Measurements from ENCODE around the gene ATXN7.

Gene ATXN7

GRCh38 chr3:63964681-63965485 is 101.2 kb downstream of the ATXN7 start:
- Histone ChIP-seq H3K36me3 (ENCODE audit: control insufficient read depth, insufficient read depth, low read length) (no peaks in the 10 kb centered on the region), H3K9ac (ENCODE audit: low read length) (no peak overlapping the region), H3K27me3 (ENCODE audit: control insufficient read depth, insufficient read depth, low read length) (no peaks in the 10 kb centered on the region), H3K4me3 (ENCODE audit: low read length) (no peak overlapping the region), H3K4me1 (ENCODE audit: control insufficient read depth, insufficient read depth, low read length) (peaks cover 27% of the 10 kb centered on the region), H3K9me3 (ENCODE audit: control insufficient read depth, low read length) (no peaks in the 10 kb centered on the region)

- Histone ChIP-seq H3K9me3 (ENCODE audit: control insufficient read depth, low read length) (no peaks in the 10 kb centered on the region), H3K36me3 (ENCODE audit: control insufficient read depth, insufficient read depth, low read length) (no peaks in the 10 kb centered on the region), H3K4me3 (ENCODE audit: low read length) (no peak overlapping the region), H3K4me1 (ENCODE audit: control insufficient read depth, insufficient read depth, low read length) (peaks cover 27% of the 10 kb centered on the region), H3K27me3 (ENCODE audit: control insufficient read depth, insufficient read depth, low read length) (no peaks in the 10 kb centered on the region), H3K9ac (ENCODE audit: low read length) (no peak overlapping the region)
Measured at GRCh38 chr3:63966007-63966406, 102.3 kb downstream of the ATXN7 start.

- no peaks in the 10 kb centered on the region for H3K27me3 ChIP-seq (ENCODE audit: control insufficient read depth, insufficient read depth, low read length)
- H3K9me3 ChIP-seq (ENCODE audit: control insufficient read depth, low read length) = no peaks in the 10 kb centered on the region
- no peak overlapping the region for H3K9ac ChIP-seq (ENCODE audit: low read length)
- no peak overlapping the region for H3K4me3 ChIP-seq (ENCODE audit: low read length)
- H3K4me1 ChIP-seq (ENCODE audit: control insufficient read depth, insufficient read depth, low read length) = peaks cover 27% of the 10 kb centered on the region
- H3K36me3 ChIP-seq (ENCODE audit: control insufficient read depth, insufficient read depth, low read length) = no peaks in the 10 kb centered on the region
Measured at GRCh38 chr3:63966871-63967270, 103.2 kb downstream of the ATXN7 start.

GRCh38 chr3:63967675-63968611 is 104.3 kb downstream of the ATXN7 start:
- no peak overlapping the region for H3K4me3 ChIP-seq (ENCODE audit: low read length)
- peaks cover 31% of the 10 kb centered on the region for H3K4me1 ChIP-seq (ENCODE audit: control insufficient read depth, insufficient read depth, low read length)
- no peaks in the 10 kb centered on the region for H3K9me3 ChIP-seq (ENCODE audit: control insufficient read depth, low read length)
- H3K9ac ChIP-seq (ENCODE audit: low read length) = no peak overlapping the region
- H3K27me3 ChIP-seq (ENCODE audit: control insufficient read depth, insufficient read depth, low read length) = no peaks in the 10 kb centered on the region
- no peaks in the 10 kb centered on the region for H3K36me3 ChIP-seq (ENCODE audit: control insufficient read depth, insufficient read depth, low read length)

- Histone ChIP-seq H3K27me3 (ENCODE audit: control insufficient read depth, insufficient read depth, low read length) (no peaks in the 10 kb centered on the region), H3K36me3 (ENCODE audit: control insufficient read depth, insufficient read depth, low read length) (no peaks in the 10 kb centered on the region), H3K4me1 (ENCODE audit: control insufficient read depth, insufficient read depth, low read length) (peaks cover 31% of the 10 kb centered on the region), H3K9ac (ENCODE audit: low read length) (no peak overlapping the region), H3K4me3 (ENCODE audit: low read length) (no peak overlapping the region), H3K9me3 (ENCODE audit: control insufficient read depth, low read length) (no peaks in the 10 kb centered on the region)
Measured at GRCh38 chr3:63968612-63969350, 105.1 kb downstream of the ATXN7 start.

- Histone ChIP-seq H3K4me1 (ENCODE audit: control insufficient read depth, insufficient read depth, low read length) (peaks cover 21% of the 10 kb centered on the region), H3K9me3 (ENCODE audit: control insufficient read depth, low read length) (no peaks in the 10 kb centered on the region), H3K4me3 (ENCODE audit: low read length) (no peak overlapping the region), H3K27me3 (ENCODE audit: control insufficient read depth, insufficient read depth, low read length) (no peaks in the 10 kb centered on the region), H3K9ac (ENCODE audit: low read length) (no peak overlapping the region), H3K36me3 (ENCODE audit: control insufficient read depth, insufficient read depth, low read length) (no peaks in the 10 kb centered on the region)
Measured at GRCh38 chr3:63969876-63970275, 106.2 kb downstream of the ATXN7 start.

GRCh38 chr3:63970631-63971475 is 107.2 kb downstream of the ATXN7 start:
- no peak overlapping the region for H3K9ac ChIP-seq (ENCODE audit: low read length)
- no peak overlapping the region for H3K4me3 ChIP-seq (ENCODE audit: low read length)
- H3K4me1 ChIP-seq (ENCODE audit: control insufficient read depth, insufficient read depth, low read length) = peaks cover 15% of the 10 kb centered on the region
- no peaks in the 10 kb centered on the region for H3K27me3 ChIP-seq (ENCODE audit: control insufficient read depth, insufficient read depth, low read length)
- no peaks in the 10 kb centered on the region for H3K9me3 ChIP-seq (ENCODE audit: control insufficient read depth, low read length)
- H3K36me3 ChIP-seq (ENCODE audit: control insufficient read depth, insufficient read depth, low read length) = no peaks in the 10 kb centered on the region

- peaks cover 19% of the 10 kb centered on the region for H3K4me1 ChIP-seq (ENCODE audit: control insufficient read depth, insufficient read depth, low read length)
- no peaks in the 10 kb centered on the region for H3K9me3 ChIP-seq (ENCODE audit: control insufficient read depth, low read length)
- H3K36me3 ChIP-seq (ENCODE audit: control insufficient read depth, insufficient read depth, low read length) = no peaks in the 10 kb centered on the region
- H3K9ac ChIP-seq (ENCODE audit: low read length) = no peak overlapping the region
- H3K4me3 ChIP-seq (ENCODE audit: low read length) = no peak overlapping the region
- H3K27me3 ChIP-seq (ENCODE audit: control insufficient read depth, insufficient read depth, low read length) = no peaks in the 10 kb centered on the region
Measured at GRCh38 chr3:63972196-63972595, 108.5 kb downstream of the ATXN7 start.

- no peaks in the 10 kb centered on the region for H3K9me3 ChIP-seq (ENCODE audit: control insufficient read depth, low read length)
- H3K9ac ChIP-seq (ENCODE audit: low read length) = no peak overlapping the region
- H3K27me3 ChIP-seq (ENCODE audit: control insufficient read depth, insufficient read depth, low read length) = no peaks in the 10 kb centered on the region
- peaks cover 13% of the 10 kb centered on the region for H3K4me1 ChIP-seq (ENCODE audit: control insufficient read depth, insufficient read depth, low read length)
- no peak overlapping the region for H3K4me3 ChIP-seq (ENCODE audit: low read length)
- H3K36me3 ChIP-seq (ENCODE audit: control insufficient read depth, insufficient read depth, low read length) = no peaks in the 10 kb centered on the region
Measured at GRCh38 chr3:63972987-63973386, 109.3 kb downstream of the ATXN7 start.

GRCh38 chr3:63973406-63973805 is 109.7 kb downstream of the ATXN7 start:
- Histone ChIP-seq H3K36me3 (ENCODE audit: control insufficient read depth, insufficient read depth, low read length) (no peaks in the 10 kb centered on the region), H3K9ac (ENCODE audit: low read length) (no peak overlapping the region), H3K4me1 (ENCODE audit: control insufficient read depth, insufficient read depth, low read length) (peaks cover 12% of the 10 kb centered on the region), H3K27me3 (ENCODE audit: control insufficient read depth, insufficient read depth, low read length) (no peaks in the 10 kb centered on the region), H3K4me3 (ENCODE audit: low read length) (no peak overlapping the region), H3K9me3 (ENCODE audit: control insufficient read depth, low read length) (no peaks in the 10 kb centered on the region)

GRCh38 chr3:63974451-63974850 is 110.8 kb downstream of the ATXN7 start:
- Histone ChIP-seq H3K9me3 (ENCODE audit: control insufficient read depth, low read length) (no peaks in the 10 kb centered on the region), H3K9ac (ENCODE audit: low read length) (no peak overlapping the region), H3K4me3 (ENCODE audit: low read length) (no peak overlapping the region), H3K4me1 (ENCODE audit: control insufficient read depth, insufficient read depth, low read length) (peaks cover 12% of the 10 kb centered on the region), H3K36me3 (ENCODE audit: control insufficient read depth, insufficient read depth, low read length) (no peaks in the 10 kb centered on the region), H3K27me3 (ENCODE audit: control insufficient read depth, insufficient read depth, low read length) (no peaks in the 10 kb centered on the region)
